ENCODE measurements around the gene DPP4.

Gene DPP4

GRCh38 chr2:162013514-162014475, 60.2 kb downstream of the DPP4 start:
- Histone ChIP-seq H3K9ac (ENCODE audit: insufficient read length) (peak overlapping the region; percentile 64), H3K9me3 (ENCODE audit: low read depth, low read length) (no peaks in the 10 kb centered on the region), H3K4me3 (peak overlapping the region; percentile 65), H3K36me3 (ENCODE audit: insufficient read depth, low read length) (no peaks in the 10 kb centered on the region), H3K27ac (peak overlapping the region; percentile 82)
- TF ChIP-seq EZH2 (IDR thresholded peaks at IDR 0.05) (no peak), POLR2AphosphoS5 (IDR thresholded peaks at IDR 0.05; ENCODE audit: borderline replicate concordance, low read depth, low read length) (no peak), FOXP2 (optimal IDR thresholded peaks at IDR 0.05; ENCODE audit: control extremely low read depth, extremely low read length, insufficient read depth) (no peak)
- DNase-seq (ENCODE audit: low read depth, low spot score), result no peak

DNA sequence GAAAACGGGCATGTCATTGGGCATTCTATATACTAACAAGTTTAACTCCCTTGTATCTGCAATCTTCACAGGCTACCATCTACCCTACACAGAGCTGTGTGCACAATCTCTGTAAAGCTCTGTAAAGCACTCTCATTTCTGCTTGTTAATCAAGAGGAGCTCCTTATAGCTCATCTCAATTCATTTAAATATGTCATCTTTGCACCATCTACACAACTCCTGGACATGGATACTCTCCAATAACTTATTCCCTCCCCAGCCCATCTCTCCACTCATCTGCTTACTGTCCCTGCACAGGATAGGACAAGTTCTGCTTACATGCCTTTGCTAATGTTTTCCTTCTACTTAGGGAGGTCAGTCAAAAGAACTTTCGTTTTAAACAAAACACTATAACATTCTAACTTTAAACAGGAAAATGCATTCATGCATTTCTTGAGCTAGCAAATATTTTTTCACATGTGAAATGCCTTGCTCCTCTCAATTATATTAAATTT, 61.4 kb downstream of the DPP4 start:
- TF ChIP-seq EZH2 (IDR thresholded peaks at IDR 0.05) (no peak), FOXP2 (optimal IDR thresholded peaks at IDR 0.05; ENCODE audit: control extremely low read depth, extremely low read length, insufficient read depth) (no peak), POLR2AphosphoS5 (IDR thresholded peaks at IDR 0.05; ENCODE audit: borderline replicate concordance, low read depth, low read length) (no peak)
- H3K4me3 ChIP-seq, result peak overlapping the region; percentile 23; the same call in 1 of the 2 replicates

GRCh38 chr2:162011706-162012564, 62.1 kb downstream of the DPP4 start:
- Histone ChIP-seq H3K9me3 (ENCODE audit: low read depth, low read length) (no peaks in the 10 kb centered on the region), H3K4me3 (no peak overlapping the region), H3K27ac (no peak overlapping the region), H3K9ac (ENCODE audit: insufficient read length) (no peak overlapping the region), H3K36me3 (ENCODE audit: insufficient read depth, low read length) (no peaks in the 10 kb centered on the region)
- no peak for DNase-seq (ENCODE audit: low read depth, low spot score)
- TF ChIP-seq POLR2AphosphoS5 (IDR thresholded peaks at IDR 0.05; ENCODE audit: borderline replicate concordance, low read depth, low read length), result no peak

More for the DNA sequence above, 61.4 kb downstream of the DPP4 start:
- DNase-seq (ENCODE audit: low read depth, low spot score), result no peak
- no peaks in the 10 kb centered on the region for H3K9me3 ChIP-seq (ENCODE audit: low read depth, low read length)
- H3K9ac ChIP-seq (ENCODE audit: insufficient read length), result no peak overlapping the region
- H3K27ac ChIP-seq, result peak overlapping the region; percentile 82
- no peaks in the 10 kb centered on the region for H3K36me3 ChIP-seq (ENCODE audit: insufficient read depth, low read length)

GRCh38 chr2:162009543-162009942, 64.5 kb downstream of the DPP4 start:
- Histone ChIP-seq H3K36me3 (ENCODE audit: insufficient read depth, low read length) (no peaks in the 10 kb centered on the region), H3K4me3 (no peak overlapping the region), H3K9ac (ENCODE audit: insufficient read length) (no peak overlapping the region), H3K27ac (no peak overlapping the region), H3K9me3 (ENCODE audit: low read depth, low read length) (no peaks in the 10 kb centered on the region)
- DNase-seq (ENCODE audit: low read depth, low spot score), result no peak
- TF ChIP-seq POLR2AphosphoS5 (IDR thresholded peaks at IDR 0.05; ENCODE audit: borderline replicate concordance, low read depth, low read length) (no peak), FOXP2 (optimal IDR thresholded peaks at IDR 0.05; ENCODE audit: control extremely low read depth, extremely low read length, insufficient read depth) (no peak), EZH2 (IDR thresholded peaks at IDR 0.05) (no peak)

DNA sequence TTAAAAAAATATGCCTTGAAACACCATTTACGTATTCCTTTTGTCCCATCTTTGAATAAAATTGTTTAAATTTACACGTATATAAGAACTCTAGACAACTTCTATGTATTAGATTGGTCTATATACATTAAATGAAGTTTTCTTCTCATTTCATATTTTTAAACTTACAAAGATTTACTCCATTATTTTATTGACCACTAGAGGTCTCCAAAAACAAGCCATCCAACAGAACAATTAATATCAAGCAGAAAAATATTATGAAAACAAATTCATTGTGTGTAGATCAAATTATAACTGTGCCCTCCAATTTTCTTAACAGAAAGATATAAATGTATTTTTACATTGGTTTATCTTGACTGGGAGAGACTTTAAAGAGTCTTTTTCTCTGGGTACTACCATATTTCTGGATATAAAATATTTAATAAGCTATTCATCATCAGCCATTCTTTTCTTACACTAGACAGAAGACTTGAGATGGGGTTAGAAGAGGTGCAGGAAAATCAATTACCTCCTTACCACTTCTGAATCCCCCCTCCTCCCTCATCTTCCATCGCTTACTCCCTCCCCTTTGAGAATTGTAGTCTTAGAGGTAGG, 66.5 kb downstream of the DPP4 start:
- Histone ChIP-seq H3K27ac (no peak overlapping the region), H3K4me3 (no peak overlapping the region), H3K9ac (ENCODE audit: insufficient read length) (no peak overlapping the region), H3K9me3 (ENCODE audit: low read depth, low read length) (no peaks in the 10 kb centered on the region), H3K36me3 (ENCODE audit: insufficient read depth, low read length) (no peaks in the 10 kb centered on the region)
- DNase-seq (ENCODE audit: low read depth, low spot score), result no peak
- no peak for TF ChIP-seq POLR2AphosphoS5 (IDR thresholded peaks at IDR 0.05; ENCODE audit: borderline replicate concordance, low read depth, low read length)
- TF ChIP-seq EZH2 (IDR thresholded peaks at IDR 0.05), result no peak

DNA sequence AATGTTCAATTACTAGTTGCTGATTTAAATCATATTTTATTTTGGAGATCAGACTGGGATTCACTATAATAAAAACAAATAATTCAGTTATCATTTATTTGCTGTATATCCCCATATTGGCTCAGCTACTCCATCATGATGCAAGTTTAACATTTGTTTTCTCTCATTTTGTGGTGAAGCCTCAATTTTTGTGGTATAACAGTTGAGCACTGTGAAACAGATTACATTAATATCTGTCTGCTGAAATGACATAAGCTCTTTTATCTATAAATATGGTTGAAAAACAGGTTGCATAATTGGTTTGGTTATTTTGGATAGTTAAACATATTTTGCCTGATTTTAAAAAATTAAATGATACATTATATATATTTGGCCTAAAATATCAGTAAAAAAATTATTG, 67.7 kb downstream of the DPP4 start:
- Histone ChIP-seq H3K36me3 (ENCODE audit: insufficient read depth, low read length) (no peaks in the 10 kb centered on the region), H3K9ac (ENCODE audit: insufficient read length) (no peak overlapping the region), H3K4me3 (no peak overlapping the region), H3K9me3 (ENCODE audit: low read depth, low read length) (no peaks in the 10 kb centered on the region), H3K27ac (no peak overlapping the region)
- no peak for DNase-seq (ENCODE audit: low read depth, low spot score)
- TF ChIP-seq POLR2AphosphoS5 (IDR thresholded peaks at IDR 0.05; ENCODE audit: borderline replicate concordance, low read depth, low read length) (no peak), EZH2 (IDR thresholded peaks at IDR 0.05) (no peak), FOXP2 (optimal IDR thresholded peaks at IDR 0.05; ENCODE audit: control extremely low read depth, extremely low read length, insufficient read depth) (no peak)

DNA sequence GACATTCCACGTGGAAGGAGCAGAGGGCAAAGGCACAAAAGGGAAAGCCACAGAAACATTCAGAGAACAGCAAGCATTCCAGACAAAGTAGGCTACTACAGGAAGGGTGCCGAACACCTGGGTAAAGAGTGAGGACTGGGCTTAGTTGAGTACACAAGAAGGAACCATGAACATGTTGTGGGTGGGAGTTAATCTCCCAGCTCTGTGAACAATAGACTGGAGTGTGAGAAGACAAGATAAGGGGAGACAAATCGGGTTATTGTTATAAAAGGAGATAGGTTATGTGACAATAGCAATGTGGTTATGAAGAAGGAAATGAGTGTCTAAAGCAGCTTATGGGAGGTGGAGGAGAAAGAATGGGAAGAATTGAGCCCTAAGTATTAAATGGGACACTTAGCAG, 70.0 kb downstream of the DPP4 start:
- Histone ChIP-seq H3K36me3 (ENCODE audit: insufficient read depth, low read length) (no peaks in the 10 kb centered on the region), H3K27ac (no peak overlapping the region), H3K4me3 (no peak overlapping the region), H3K9me3 (ENCODE audit: low read depth, low read length) (no peaks in the 10 kb centered on the region), H3K9ac (ENCODE audit: insufficient read length) (no peak overlapping the region)
- no peak for DNase-seq (ENCODE audit: low read depth, low spot score)
- TF ChIP-seq EZH2 (IDR thresholded peaks at IDR 0.05) (no peak), POLR2AphosphoS5 (IDR thresholded peaks at IDR 0.05; ENCODE audit: borderline replicate concordance, low read depth, low read length) (no peak), FOXP2 (optimal IDR thresholded peaks at IDR 0.05; ENCODE audit: control extremely low read depth, extremely low read length, insufficient read depth) (no peak)

Data from SK-N-MC (cell line).